ENCODE data around the gene NPAS1. TPM values are rescaled to one million over a fixed set of nuclear protein-coding genes. Genes with fewer than 3 reads are reported as not detected.
"Not testable (repeated sequence)": the region's sequence is repeated elsewhere in the genome, so short reads cannot be mapped to it uniquely, and the experiment has no call there.

The NPAS1 gene
- total and polyA plus RNA-seq, 10 donors, result 0.85 to 6.3 (median 2.4) TPM

DNA sequence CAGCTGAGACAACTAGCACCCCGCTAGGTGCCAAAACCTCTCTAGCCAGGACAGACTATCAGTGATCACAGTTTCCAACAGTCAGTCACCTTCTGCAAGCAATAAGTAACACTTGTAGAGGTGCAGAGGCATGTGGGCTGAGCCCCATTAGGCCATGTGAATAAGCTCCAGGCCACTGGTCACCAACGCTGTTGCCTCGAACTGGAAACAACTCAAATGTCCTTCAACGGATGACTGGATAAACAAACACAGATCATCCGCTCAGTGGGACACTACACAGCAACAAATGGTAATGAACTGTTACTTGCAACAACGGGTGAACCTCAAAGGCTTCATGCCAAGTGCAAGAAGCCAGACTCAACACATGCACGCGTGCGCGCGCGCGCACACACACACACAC, 56.3 kb downstream of the NPAS1 start:
- peak overlapping the region in 2 of 8 donors; percentile 38 to 55 for H3K27ac ChIP-seq
- peaks cover 0 to 46% (median 20%) of the 10 kb centered on the region in 6 donors for H3K4me1 ChIP-seq
- TF ChIP-seq, protein P1, sequence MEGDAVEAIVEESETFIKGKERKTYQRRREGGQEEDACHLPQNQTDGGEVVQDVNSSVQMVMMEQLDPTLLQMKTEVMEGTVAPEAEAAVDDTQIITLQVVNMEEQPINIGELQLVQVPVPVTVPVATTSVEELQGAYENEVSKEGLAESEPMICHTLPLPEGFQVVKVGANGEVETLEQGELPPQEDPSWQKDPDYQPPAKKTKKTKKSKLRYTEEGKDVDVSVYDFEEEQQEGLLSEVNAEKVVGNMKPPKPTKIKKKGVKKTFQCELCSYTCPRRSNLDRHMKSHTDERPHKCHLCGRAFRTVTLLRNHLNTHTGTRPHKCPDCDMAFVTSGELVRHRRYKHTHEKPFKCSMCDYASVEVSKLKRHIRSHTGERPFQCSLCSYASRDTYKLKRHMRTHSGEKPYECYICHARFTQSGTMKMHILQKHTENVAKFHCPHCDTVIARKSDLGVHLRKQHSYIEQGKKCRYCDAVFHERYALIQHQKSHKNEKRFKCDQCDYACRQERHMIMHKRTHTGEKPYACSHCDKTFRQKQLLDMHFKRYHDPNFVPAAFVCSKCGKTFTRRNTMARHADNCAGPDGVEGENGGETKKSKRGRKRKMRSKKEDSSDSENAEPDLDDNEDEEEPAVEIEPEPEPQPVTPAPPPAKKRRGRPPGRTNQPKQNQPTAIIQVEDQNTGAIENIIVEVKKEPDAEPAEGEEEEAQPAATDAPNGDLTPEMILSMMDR (IDR thresholded peaks at IDR 0.05 in 8 of 11, conservative IDR thresholded peaks at IDR 0.05 in 3 of 11), result no peak
- TF ChIP-seq POLR2AphosphoS5 (IDR thresholded peaks at IDR 0.05), result no peak
- no peak for TF ChIP-seq POLR2A (IDR thresholded peaks at IDR 0.05)
- H3K9me3 ChIP-seq, result no peaks in the 10 kb centered on the region
- H3K36me3 ChIP-seq, result peaks cover 3 to 100% (median 93%) of the 10 kb centered on the region in 6 donors
- H3K4me3 ChIP-seq, result no peak overlapping the region
- H3K27me3 ChIP-seq (replicated peaks in 1 of 7), result no peaks in the 10 kb centered on the region
- intact Hi-C loops (cut with DNase I; ENCODE audit: low total_unique reads), result no loop called here
- 85 to 88% (median 88%) methylated on average over 12 to 13 of the region's 13 CpGs for WGBS, 5 donors
- DNase-seq, result no peak

DNA sequence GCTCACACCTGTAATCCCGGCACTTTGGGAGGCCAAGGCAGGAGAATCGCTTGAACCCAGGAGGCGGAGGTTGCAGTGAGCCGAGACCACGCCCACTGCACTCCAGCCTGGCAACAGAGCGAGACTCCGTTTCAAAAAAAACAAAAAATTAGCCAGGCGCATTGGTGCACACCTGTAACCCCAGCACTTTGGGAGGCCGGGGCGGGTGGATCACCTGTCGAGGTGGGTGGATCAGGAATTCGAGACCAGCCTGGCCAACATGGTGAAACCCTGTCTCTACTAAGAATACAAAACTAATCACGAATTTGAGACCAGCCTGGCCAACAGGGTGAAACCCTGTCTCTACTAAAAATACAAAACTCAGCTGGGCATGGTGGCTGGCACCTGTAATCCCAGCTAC, 58.7 kb downstream of the NPAS1 start:
- H3K9me3 ChIP-seq; H3K27me3 ChIP-seq (replicated peaks in 1 of 7); DNase-seq; H3K27ac ChIP-seq; H3K4me3 ChIP-seq: not testable (repeated sequence)
- intact Hi-C loops (cut with DNase I; ENCODE audit: low total_unique reads), result loop anchor here (2.0 kb wide), 1 partner anchor 46 kb away; no protein-coding TSS in a partner anchor
- 97 to 98% (median 97%) methylated on average over 13 of the region's 13 CpGs for WGBS, 5 donors
- Histone ChIP-seq H3K36me3 (peaks cover 0 to 100% (median 93%) of the 10 kb centered on the region in 6 donors), H3K4me1 (peaks cover 0 to 41% (median 19%) of the 10 kb centered on the region in 6 donors)

DNA sequence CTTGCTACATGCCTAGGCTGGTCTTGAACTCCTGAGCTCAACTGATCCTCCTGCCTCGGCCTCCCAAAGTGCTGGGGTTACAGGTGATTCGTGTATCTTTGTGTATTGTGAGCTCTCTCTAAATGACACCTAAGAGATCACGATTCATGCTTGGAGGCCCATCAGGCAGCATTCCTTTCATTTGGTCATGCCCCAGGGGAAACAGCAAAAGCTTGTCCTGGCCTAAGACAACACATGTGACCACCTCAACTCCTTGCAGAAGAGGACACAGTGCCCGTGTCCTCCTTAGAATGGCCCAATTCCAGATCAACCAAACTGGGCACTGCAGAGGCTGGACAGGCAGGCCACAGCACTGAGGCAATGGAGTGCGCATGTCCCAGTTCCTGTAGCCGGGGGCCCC, 61.5 kb downstream of the NPAS1 start:
- TF ChIP-seq POLR2A (IDR thresholded peaks at IDR 0.05) (no peak), POLR2AphosphoS5 (IDR thresholded peaks at IDR 0.05) (peak in 1 of 3 donors; percentile 10)
- TF ChIP-seq, protein P1 (IDR thresholded peaks at IDR 0.05 in 8 of 11, conservative IDR thresholded peaks at IDR 0.05 in 3 of 11), result no peak
- Histone ChIP-seq H3K4me3 (no peak overlapping the region), H3K27ac (no peak overlapping the region), H3K36me3 (peaks cover 3 to 100% (median 94%) of the 10 kb centered on the region in 6 donors), H3K9me3 (no peaks in the 10 kb centered on the region), H3K4me1 (peaks cover 0 to 20% (median 5%) of the 10 kb centered on the region in 6 donors), H3K27me3 (replicated peaks in 1 of 7) (no peaks in the 10 kb centered on the region)
- intact Hi-C loops (cut with DNase I; ENCODE audit: low total_unique reads), result no loop called here
- 85 to 96% (median 91%) methylated on average over 5 to 6 of the region's 6 CpGs for WGBS, 5 donors
- no peak for DNase-seq

DNA sequence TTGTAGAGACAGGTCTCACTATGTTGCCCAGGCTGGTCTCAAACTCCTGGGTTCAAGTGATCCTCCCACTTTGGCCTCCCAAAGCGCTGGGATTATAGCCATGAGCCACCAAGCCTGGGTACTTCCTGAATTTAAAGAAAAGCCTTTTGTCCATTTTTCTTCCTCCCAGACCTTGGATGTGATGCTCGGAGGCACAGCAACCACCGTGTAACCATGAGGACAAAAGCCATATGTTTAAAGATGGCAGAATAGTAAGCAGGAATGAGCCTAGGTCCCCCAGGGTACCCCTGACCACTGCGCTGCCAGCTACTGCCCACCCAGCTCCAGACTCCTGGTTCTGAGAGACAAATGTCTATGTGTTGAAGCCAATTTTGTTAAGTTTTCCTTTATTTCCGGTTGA, 62.9 kb downstream of the NPAS1 start:
- 92 to 96% (median 94%) methylated on average over 5 of the region's 5 CpGs for WGBS, 5 donors
- intact Hi-C loops (cut with DNase I; ENCODE audit: low total_unique reads), result no loop called here

More for the DNA sequence above, 62.9 kb downstream of the NPAS1 start:
- peaks cover 0 to 22% (median 5%) of the 10 kb centered on the region in 6 donors for H3K4me1 ChIP-seq
- H3K27me3 ChIP-seq (replicated peaks in 1 of 7), result no peaks in the 10 kb centered on the region
- peaks cover 3 to 100% (median 92%) of the 10 kb centered on the region in 6 donors for H3K36me3 ChIP-seq
- H3K9me3 ChIP-seq, result no peaks in the 10 kb centered on the region
- H3K27ac ChIP-seq, result no peak overlapping the region
- no peak for DNase-seq
- H3K4me3 ChIP-seq, result no peak overlapping the region
- TF ChIP-seq, protein P1 (IDR thresholded peaks at IDR 0.05 in 8 of 11, conservative IDR thresholded peaks at IDR 0.05 in 3 of 11), result no peak
- no peak for TF ChIP-seq POLR2AphosphoS5 (IDR thresholded peaks at IDR 0.05)
- no peak for TF ChIP-seq POLR2A (IDR thresholded peaks at IDR 0.05)
